GM18907 (cell line): ENCODE results near the gene SPSB4.
"Not testable (repeated sequence)": the region's sequence is repeated elsewhere in the genome, so short reads cannot be mapped to it uniquely, and the experiment has no call there.

ENCODE experiments used
- ATAC-seq: cut with Tn5 transposase; IDR thresholded peaks from one replicate; pipeline ENCODE4 v1.9.1; 2021; ENCODE audit warnings: mild to moderate bottlenecking, moderate library complexity; ENCODE audit not compliant: unreplicated experiment

The SPSB4 gene

GRCh38 chr3:141093971-141094684, 43.0 kb downstream of the SPSB4 start:
- ATAC-seq = no peak

GRCh38 chr3:141094790-141095545, 43.8 kb downstream of the SPSB4 start:
- ATAC-seq = no peak

- no peak for ATAC-seq
Observed at GRCh38 chr3:141095546-141095937, 44.4 kb downstream of the SPSB4 start.

- no peak for ATAC-seq
Observed at GRCh38 chr3:141096164-141096563, 45.0 kb downstream of the SPSB4 start.

- ATAC-seq = no peak
Observed at GRCh38 chr3:141096981-141097380, 45.8 kb downstream of the SPSB4 start.

- ATAC-seq = no peak
Observed at GRCh38 chr3:141100112-141100511, 49.0 kb downstream of the SPSB4 start.

GRCh38 chr3:141100531-141101320, 49.6 kb downstream of the SPSB4 start:
- no peak for ATAC-seq

- ATAC-seq = no peak
Observed at GRCh38 chr3:141102372-141102771, 51.2 kb downstream of the SPSB4 start.

- no peak for ATAC-seq
Observed at GRCh38 chr3:141103067-141103466, 51.9 kb downstream of the SPSB4 start.

- no peak for ATAC-seq
Observed at GRCh38 chr3:141103503-141103902, 52.4 kb downstream of the SPSB4 start.

GRCh38 chr3:141104151-141104821, 53.1 kb downstream of the SPSB4 start:
- ATAC-seq = no peak

- ATAC-seq = peak; percentile 55
Observed at GRCh38 chr3:141105828-141106628, 54.9 kb downstream of the SPSB4 start.

- no peak for ATAC-seq
Observed at GRCh38 chr3:141106842-141107241, 55.7 kb downstream of the SPSB4 start.

- no peak for ATAC-seq
Observed at GRCh38 chr3:141108039-141108438, 56.9 kb downstream of the SPSB4 start.

- ATAC-seq = no peak
Observed at GRCh38 chr3:141109751-141110150, 58.6 kb downstream of the SPSB4 start.

- ATAC-seq = no peak
Observed at GRCh38 chr3:141110322-141110721, 59.2 kb downstream of the SPSB4 start.

GRCh38 chr3:141111364-141112155, 60.4 kb downstream of the SPSB4 start:
- no peak for ATAC-seq

GRCh38 chr3:141112686-141113297, 61.6 kb downstream of the SPSB4 start:
- ATAC-seq = no peak

GRCh38 chr3:141113680-141114079, 62.5 kb downstream of the SPSB4 start:
- ATAC-seq = not testable (repeated sequence)
